ENCODE data around the gene NGFR.

The NGFR gene

GRCh38 chr17:49465331-49465903, 29.7 kb upstream of the NGFR start:
- TF ChIP-seq CTCF (IDR thresholded peaks at IDR 0.05; ENCODE audit: low read depth, low read length, missing control alignments) = no peak
- no peak for DNase-seq
- Histone ChIP-seq H3K4me3 (ENCODE audit: low read depth, low read length) (no peak overlapping the region), H3K27me3 (replicated peaks) (peaks cover 36% of the 10 kb centered on the region), H3K27ac (no peak overlapping the region), H3K36me3 (replicated peaks) (no peaks in the 10 kb centered on the region)
- in situ Hi-C loops (cut with HindIII; ENCODE audit: low pct_ligation_motif_present, low sequenced_read_pairs) = no loop called here

- Histone ChIP-seq H3K36me3 (replicated peaks) (no peaks in the 10 kb centered on the region), H3K27me3 (replicated peaks) (peaks cover 36% of the 10 kb centered on the region), H3K4me3 (ENCODE audit: low read depth, low read length) (no peak overlapping the region), H3K27ac (no peak overlapping the region)
- in situ Hi-C loops (cut with HindIII; ENCODE audit: low pct_ligation_motif_present, low sequenced_read_pairs) = no loop called here
- no peak for DNase-seq
- no peak for TF ChIP-seq CTCF (IDR thresholded peaks at IDR 0.05; ENCODE audit: low read depth, low read length, missing control alignments)
Measured at GRCh38 chr17:49466436-49466835, 28.7 kb upstream of the NGFR start.

- H3K4me3 ChIP-seq (ENCODE audit: low read depth, low read length) = no peak overlapping the region
- no peak overlapping the region for H3K27ac ChIP-seq
- H3K27me3 ChIP-seq (replicated peaks) = peaks cover 43% of the 10 kb centered on the region
- DNase-seq = no peak
- H3K36me3 ChIP-seq (replicated peaks) = no peaks in the 10 kb centered on the region
- no peak for TF ChIP-seq CTCF (IDR thresholded peaks at IDR 0.05; ENCODE audit: low read depth, low read length, missing control alignments)
- in situ Hi-C loops (cut with HindIII; ENCODE audit: low pct_ligation_motif_present, low sequenced_read_pairs) = no loop called here
Measured at GRCh38 chr17:49467175-49467574, 27.9 kb upstream of the NGFR start.

- in situ Hi-C loops (cut with HindIII; ENCODE audit: low pct_ligation_motif_present, low sequenced_read_pairs) = no loop called here
- Histone ChIP-seq H3K4me3 (ENCODE audit: low read depth, low read length) (no peak overlapping the region), H3K27me3 (replicated peaks) (peaks cover 46% of the 10 kb centered on the region), H3K36me3 (replicated peaks) (no peaks in the 10 kb centered on the region), H3K27ac (no peak overlapping the region)
- DNase-seq = no peak
- no peak for TF ChIP-seq CTCF (IDR thresholded peaks at IDR 0.05; ENCODE audit: low read depth, low read length, missing control alignments)
Measured at GRCh38 chr17:49468811-49469385, 26.2 kb upstream of the NGFR start.

GRCh38 chr17:49469831-49470810, 25.0 kb upstream of the NGFR start:
- H3K4me3 ChIP-seq (ENCODE audit: low read depth, low read length) = no peak overlapping the region
- H3K27me3 ChIP-seq (replicated peaks) = peaks cover 46% of the 10 kb centered on the region
- DNase-seq = no peak
- H3K27ac ChIP-seq = no peak overlapping the region
- TF ChIP-seq CTCF (IDR thresholded peaks at IDR 0.05; ENCODE audit: low read depth, low read length, missing control alignments) = no peak
- in situ Hi-C loops (cut with HindIII; ENCODE audit: low pct_ligation_motif_present, low sequenced_read_pairs) = no loop called here
- H3K36me3 ChIP-seq (replicated peaks) = no peaks in the 10 kb centered on the region

Data from brain microvascular endothelial cell (primary cell).